Mesenchymal stem cell (in vitro differentiated cells and primary cell): Measurements from ENCODE around the gene ZNF385A.
"Not testable (repeated sequence)": the region's sequence is repeated elsewhere in the genome, so short reads cannot be mapped to it uniquely, and the experiment has no call there.

Source experiments
- DNase-seq: peaks from one replicate; pipeline ENCODE4 v3.0.0-alpha.2; 2013
- H2AFZ ChIP-seq: one replicate; pipeline ENCODE4 v1.6.1; 2013; ENCODE audit warnings: low read depth, mild to moderate bottlenecking, control low read depth, inconsistent platforms, low read length, moderate library complexity
- H2AK5ac ChIP-seq: 2 replicates; pipeline ENCODE4 v1.6.1; 2013; ENCODE audit warnings: low read length, moderate library complexity, mild to moderate bottlenecking, inconsistent platforms; ENCODE audit not compliant: severe bottlenecking
- H2BK120ac ChIP-seq: one replicate; pipeline ENCODE4 v1.6.1; 2013; ENCODE audit warnings: low read depth, mild to moderate bottlenecking, inconsistent platforms, low read length, moderate library complexity
- H2BK12ac ChIP-seq, 2 experiments: one replicate each; pipeline ENCODE4 v1.6.1; 2013; ENCODE audit warnings: inconsistent platforms in 2 of 2, low read length in 2 of 2, mild to moderate bottlenecking in 2 of 2, moderate library complexity in 2 of 2, control low read depth in 1 of 2
- H2BK15ac ChIP-seq: one replicate; pipeline ENCODE4 v1.6.1; 2013; ENCODE audit warnings: mild to moderate bottlenecking, low read depth, inconsistent platforms; ENCODE audit not compliant: poor library complexity, severe bottlenecking
- H2BK5ac ChIP-seq: 2 replicates; pipeline ENCODE4 v1.6.1; 2013; ENCODE audit warnings: low read depth, mild to moderate bottlenecking, low read length, control low read depth, inconsistent platforms; ENCODE audit not compliant: poor library complexity, severe bottlenecking
- H3K14ac ChIP-seq, 2 experiments: one replicate each; pipeline ENCODE4 v1.6.1; 2013; ENCODE audit warnings: inconsistent platforms in 2 of 2, low read length in 2 of 2, control low read depth in 1 of 2, mild to moderate bottlenecking in 1 of 2, moderate library complexity in 1 of 2
- H3K18ac ChIP-seq, 2 experiments: one replicate each; pipeline ENCODE4 v1.6.1; 2013; ENCODE audit warnings: inconsistent platforms in 2 of 2, low read length in 2 of 2, control low read depth in 1 of 2, low read depth in 1 of 2, mild to moderate bottlenecking in 1 of 2
- H3K23ac ChIP-seq, 2 experiments: one replicate each; pipeline ENCODE4 v1.6.1; 2013; ENCODE audit warnings: inconsistent platforms in 2 of 2, low read length in 2 of 2, mild to moderate bottlenecking in 2 of 2, moderate library complexity in 2 of 2, control low read depth in 1 of 2
- H3K27ac ChIP-seq: 2 replicates; pipeline ENCODE4 v1.5.1; 2013; ENCODE audit warnings: mild to moderate bottlenecking, moderate library complexity, low read length, control low read depth, inconsistent platforms; ENCODE audit not compliant: poor library complexity, severe bottlenecking
- H3K27me3 ChIP-seq, 2 experiments: 2 replicates each; pipeline versions ENCODE4 v1.6.1 to v1.7.0; 2013; ENCODE audit warnings: low read length in 2 of 2, mild to moderate bottlenecking in 2 of 2, moderate library complexity in 2 of 2, control low read depth in 1 of 2, inconsistent platforms in 1 of 2; ENCODE audit not compliant: control insufficient read depth in 1 of 2, insufficient read depth in 1 of 2
- H3K36me3 ChIP-seq, 2 experiments: 2 replicates each; pipeline versions ENCODE4 v1.6.1 to v1.7.0; 2013; ENCODE audit warnings: low read length in 2 of 2, control low read depth in 1 of 2, inconsistent platforms in 1 of 2, low read depth in 1 of 2, mild to moderate bottlenecking in 1 of 2; ENCODE audit not compliant: insufficient read depth in 2 of 2, control insufficient read depth in 1 of 2
- H3K4ac ChIP-seq, 2 experiments: one replicate each; pipeline ENCODE4 v1.6.1; 2013; ENCODE audit warnings: inconsistent platforms in 2 of 2, low read length in 2 of 2, mild to moderate bottlenecking in 2 of 2, moderate library complexity in 2 of 2, control low read depth in 1 of 2, low read depth in 1 of 2
- H3K4me1 ChIP-seq: 2 replicates; pipeline ENCODE4 v1.6.1; 2013; ENCODE audit warnings: low read depth, low read length, control low read depth; ENCODE audit not compliant: control insufficient read depth, insufficient read depth
- H3K4me2 ChIP-seq: 2 replicates; pipeline ENCODE4 v1.6.1; 2013; ENCODE audit warnings: low read length, mild to moderate bottlenecking, inconsistent platforms; ENCODE audit not compliant: poor library complexity, severe bottlenecking
- H3K4me3 ChIP-seq, 2 experiments: 2 replicates each; pipeline versions ENCODE4 v1.5.1 to v1.7.0; 2013; ENCODE audit warnings: low read length in 2 of 2, mild to moderate bottlenecking in 2 of 2, control low read depth in 1 of 2, low read depth in 1 of 2; ENCODE audit not compliant: insufficient read depth in 1 of 2
- H3K79me1 ChIP-seq: replicated peaks from 2 replicates; pipeline ENCODE4 v1.6.1; 2013; ENCODE audit warnings: mild to moderate bottlenecking, control low read depth, low read length, inconsistent platforms; ENCODE audit not compliant: poor library complexity, severe bottlenecking
- H3K9ac ChIP-seq: 2 replicates; pipeline ENCODE4 v1.7.0; 2013; ENCODE audit warnings: mild to moderate bottlenecking, low read length, moderate library complexity
- H3K9me3 ChIP-seq: 2 replicates; pipeline ENCODE4 v1.7.0; 2013; ENCODE audit warnings: mild to moderate bottlenecking, low read length; ENCODE audit not compliant: control insufficient read depth
- H4K8ac ChIP-seq: one replicate; pipeline ENCODE4 v1.6.1; 2013; ENCODE audit warnings: inconsistent platforms, mild to moderate bottlenecking, low read length, moderate library complexity
- H4K91ac ChIP-seq: one replicate; pipeline ENCODE4 v1.6.1; 2013; ENCODE audit warnings: mild to moderate bottlenecking, low read length, inconsistent platforms
- WGBS: methylation state at CpG from one replicate; pipeline ENCODE4 v1.1.7; 2013; ENCODE audit warnings: mixed read lengths; 5-methylcytosine and 5-hydroxymethylcytosine counted together

ZNF385A gene

GRCh38 chr12:54356951-54357356 is 27.6 kb downstream of the ZNF385A start:
- H3K36me3 ChIP-seq = peaks cover 0 to 12% of the 10 kb centered on the region in 2 experiments
- H3K23ac ChIP-seq = no peak overlapping the region
- H2BK5ac ChIP-seq = peak overlapping the region; percentile 5
- peak overlapping the region; percentile 12 for H4K8ac ChIP-seq
- H3K4me1 ChIP-seq = peaks cover 35% of the 10 kb centered on the region
- no peak overlapping the region for H2AFZ ChIP-seq
- H2BK120ac ChIP-seq = no peak overlapping the region
- H3K4ac ChIP-seq = peak overlapping the region; percentile 73 to 74
- no peak overlapping the region for H3K4me3 ChIP-seq
- peak overlapping the region in 1 of 2 experiments; percentile 18 for H3K14ac ChIP-seq
- no peaks in the 10 kb centered on the region for H3K9me3 ChIP-seq
- H2BK15ac ChIP-seq = peak overlapping the region; percentile 30
- H3K18ac ChIP-seq = peak overlapping the region; percentile 64 to 79
- DNase-seq = peak; percentile 48
- peak overlapping the region; percentile 75 to 95 for H2BK12ac ChIP-seq
- H3K79me1 ChIP-seq = peaks cover 9% of the 10 kb centered on the region
- peak overlapping the region; percentile 83 for H4K91ac ChIP-seq
- H2AK5ac ChIP-seq = peak overlapping the region; percentile 49
- WGBS = 59% methylated on average over 1 of the region's 4 CpGs
- no peak overlapping the region for H3K27ac ChIP-seq
- H3K9ac ChIP-seq = no peak overlapping the region
- H3K4me2 ChIP-seq = no peak overlapping the region
- no peaks in the 10 kb centered on the region for H3K27me3 ChIP-seq

DNA sequence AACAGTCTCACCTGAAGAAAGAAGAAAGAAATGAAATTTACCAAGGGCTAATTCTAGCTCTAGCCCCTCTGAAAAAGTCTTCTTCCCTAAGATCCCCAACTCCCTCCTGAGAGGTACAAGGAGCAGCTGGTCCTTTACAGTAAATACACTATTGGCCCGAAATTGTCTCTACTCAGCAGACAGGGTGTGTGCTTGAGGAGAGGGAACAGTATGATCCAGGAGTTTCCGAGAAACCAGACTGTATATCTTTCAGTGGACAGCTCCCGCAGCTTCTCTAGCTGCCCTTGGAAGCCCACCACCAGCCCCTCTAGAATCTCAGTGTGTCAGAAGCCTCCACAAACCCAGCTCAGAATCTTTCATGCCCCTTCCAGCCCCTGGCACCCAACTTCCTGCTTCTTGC is 28.3 kb downstream of the ZNF385A start:
- no peak overlapping the region for H3K4me3 ChIP-seq
- H3K18ac ChIP-seq = peak overlapping the region in 1 of 2 experiments; percentile 29
- H3K9me3 ChIP-seq = no peaks in the 10 kb centered on the region
- H2AFZ ChIP-seq = no peak overlapping the region
- 65% methylated on average over 3 of the region's 3 CpGs for WGBS
- no peak overlapping the region for H3K4me2 ChIP-seq
- no peak overlapping the region for H3K27ac ChIP-seq
- no peak overlapping the region for H3K14ac ChIP-seq
- no peak overlapping the region for H2BK15ac ChIP-seq
- peak overlapping the region; percentile 56 for H4K8ac ChIP-seq
- H3K4ac ChIP-seq = peak overlapping the region in 1 of 2 experiments; percentile 84
- no peaks in the 10 kb centered on the region for H3K27me3 ChIP-seq
- H3K9ac ChIP-seq = no peak overlapping the region
- H2AK5ac ChIP-seq = peak overlapping the region; percentile 16
- H4K91ac ChIP-seq = no peak overlapping the region
- DNase-seq = peak; percentile 15
- no peak overlapping the region for H2BK120ac ChIP-seq
- H3K23ac ChIP-seq = no peak overlapping the region
- no peak overlapping the region for H2BK5ac ChIP-seq
- peaks cover 37% of the 10 kb centered on the region for H3K4me1 ChIP-seq
- peaks cover 6 to 17% of the 10 kb centered on the region in 2 experiments for H3K36me3 ChIP-seq
- peaks cover 9% of the 10 kb centered on the region for H3K79me1 ChIP-seq
- H2BK12ac ChIP-seq = peak overlapping the region in 1 of 2 experiments; percentile 60

- WGBS = 58% methylated on average over 5 of the region's 6 CpGs
- Histone ChIP-seq H2BK120ac (no peak overlapping the region), H2BK15ac (peak overlapping the region; percentile 46), H3K4me3 (no peak overlapping the region), H3K4ac (peak overlapping the region; percentile 18 to 63), H2AFZ (no peak overlapping the region), H3K14ac (peak overlapping the region in 1 of 2 experiments; percentile 11), H3K36me3 (peaks cover 16 to 24% of the 10 kb centered on the region in 2 experiments), H4K91ac (peak overlapping the region; percentile 63), H2BK12ac (peak overlapping the region; percentile 51 to 73), H2AK5ac (no peak overlapping the region), H3K79me1 (peaks cover 9% of the 10 kb centered on the region), H3K9ac (no peak overlapping the region), H3K27ac (no peak overlapping the region), H3K4me2 (no peak overlapping the region), H3K23ac (no peak overlapping the region), H3K9me3 (no peaks in the 10 kb centered on the region), H4K8ac (peak overlapping the region; percentile 21), H3K27me3 (no peaks in the 10 kb centered on the region), H2BK5ac (no peak overlapping the region), H3K4me1 (peaks cover 29% of the 10 kb centered on the region), H3K18ac (peak overlapping the region in 1 of 2 experiments; percentile 11)
- DNase-seq = no peak
Observed at GRCh38 chr12:54355104-54355815, 29.3 kb downstream of the ZNF385A start.

DNA sequence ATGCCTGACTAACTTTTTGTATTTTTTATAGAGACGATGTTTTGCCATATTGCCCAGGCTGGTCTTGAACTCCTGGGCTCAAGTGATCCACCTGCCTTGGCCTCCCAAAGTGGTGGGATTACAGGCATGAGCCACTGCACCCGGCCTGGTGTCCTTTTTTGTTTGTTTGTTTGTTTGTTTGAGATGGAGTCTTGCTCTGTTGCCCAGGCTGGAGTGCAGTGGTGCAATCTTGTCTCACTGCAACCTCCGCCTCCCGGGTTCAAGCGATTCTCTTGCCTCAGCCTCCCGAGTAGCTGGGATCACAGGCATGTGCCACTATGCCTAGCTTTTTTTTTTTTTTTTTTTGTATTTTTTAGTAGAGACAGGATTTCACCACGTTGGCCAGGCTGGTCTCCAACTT is 30.3 kb downstream of the ZNF385A start:
- not testable (repeated sequence) for H3K27me3 ChIP-seq, H2BK12ac ChIP-seq, H3K9ac ChIP-seq, H4K91ac ChIP-seq, DNase-seq, H4K8ac ChIP-seq, H3K4me2 ChIP-seq, H2BK5ac ChIP-seq, H2AFZ ChIP-seq, H3K23ac ChIP-seq, H3K4ac ChIP-seq, H3K14ac ChIP-seq, H3K79me1 ChIP-seq, H2AK5ac ChIP-seq, H2BK120ac ChIP-seq, H2BK15ac ChIP-seq, H3K27ac ChIP-seq, H3K9me3 ChIP-seq, H3K4me3 ChIP-seq, H3K18ac ChIP-seq
- peaks cover 26 to 31% of the 10 kb centered on the region in 2 experiments for H3K36me3 ChIP-seq
- 86% methylated on average over 3 of the region's 7 CpGs for WGBS
- peaks cover 25% of the 10 kb centered on the region for H3K4me1 ChIP-seq
